Prostate gland (tissue), 2 donors: ENCODE data around the gene PDZRN3.

Experiments
- CTCF ChIP-seq, 4 experiments: fragments of 200-600 bp in 2 of 4; fragments of 450-650 bp in 2 of 4; sonication (generic) in 2 of 4; IDR thresholded peaks; 1 replicate in 3 of 4; 2 replicates in 1 of 4; pipeline ENCODE4 v1.5.1; 2016 to 2019; ENCODE audit warnings: antibody characterized with exemption in 4 of 4, mild to moderate bottlenecking in 2 of 4, moderate library complexity in 2 of 4
- POLR2A ChIP-seq: fragments of 450-650 bp; IDR thresholded peaks from one replicate; pipeline ENCODE4 v1.6.1; 2016; ENCODE audit warnings: antibody characterized with exemption, mild to moderate bottlenecking
- POLR2AphosphoS5 ChIP-seq: sonication (generic); formaldehyde crosslinking; IDR thresholded peaks from one replicate; pipeline ENCODE4 v1.6.1; 2017; ENCODE audit warnings: antibody characterized with exemption

GRCh38 chr3:73504852-73505251 lies 119.9 kb downstream of the PDZRN3 start:
- TF ChIP-seq CTCF (IDR thresholded peaks at IDR 0.05) (no peak), POLR2AphosphoS5 (no peak), POLR2A (no peak)
